ENCODE data around the gene ERFE. TPM values are rescaled to one million over a fixed set of nuclear protein-coding genes. Genes with fewer than 3 reads are reported as not detected.
"Not testable (repeated sequence)": the region's sequence is repeated elsewhere in the genome, so short reads cannot be mapped to it uniquely, and the experiment has no call there.

The ERFE gene
- total and polyA plus RNA-seq, 2 of the 13 experiments (the other 11 are each of a cell fraction or from before 2014, with no cell fraction given) = 0.09 TPM; not detected in 1

DNA sequence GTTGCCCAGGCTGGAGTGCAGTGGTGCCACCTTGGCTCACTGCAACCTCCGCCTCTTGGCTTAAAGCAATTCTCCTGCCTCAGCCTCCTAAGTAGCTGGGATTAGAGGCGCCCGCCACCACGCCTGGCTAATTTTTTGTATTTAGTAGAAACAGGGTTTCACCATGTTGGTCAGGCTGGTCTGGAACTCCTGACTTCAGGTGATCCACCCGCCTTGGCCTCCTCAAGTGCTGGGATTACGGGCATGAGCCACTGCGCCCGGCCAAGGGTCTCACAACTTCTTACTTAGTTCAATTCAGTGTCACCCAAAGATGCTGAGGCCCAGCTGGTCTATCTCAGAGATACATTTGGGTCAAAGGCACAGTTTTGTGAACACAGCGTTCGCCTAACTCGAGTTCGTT lies 43.1 kb upstream of the ERFE start:
- intact Hi-C loops (cut with micrococcal nuclease; ENCODE audit: unreplicated experiment) = not testable (repeated sequence)

DNA sequence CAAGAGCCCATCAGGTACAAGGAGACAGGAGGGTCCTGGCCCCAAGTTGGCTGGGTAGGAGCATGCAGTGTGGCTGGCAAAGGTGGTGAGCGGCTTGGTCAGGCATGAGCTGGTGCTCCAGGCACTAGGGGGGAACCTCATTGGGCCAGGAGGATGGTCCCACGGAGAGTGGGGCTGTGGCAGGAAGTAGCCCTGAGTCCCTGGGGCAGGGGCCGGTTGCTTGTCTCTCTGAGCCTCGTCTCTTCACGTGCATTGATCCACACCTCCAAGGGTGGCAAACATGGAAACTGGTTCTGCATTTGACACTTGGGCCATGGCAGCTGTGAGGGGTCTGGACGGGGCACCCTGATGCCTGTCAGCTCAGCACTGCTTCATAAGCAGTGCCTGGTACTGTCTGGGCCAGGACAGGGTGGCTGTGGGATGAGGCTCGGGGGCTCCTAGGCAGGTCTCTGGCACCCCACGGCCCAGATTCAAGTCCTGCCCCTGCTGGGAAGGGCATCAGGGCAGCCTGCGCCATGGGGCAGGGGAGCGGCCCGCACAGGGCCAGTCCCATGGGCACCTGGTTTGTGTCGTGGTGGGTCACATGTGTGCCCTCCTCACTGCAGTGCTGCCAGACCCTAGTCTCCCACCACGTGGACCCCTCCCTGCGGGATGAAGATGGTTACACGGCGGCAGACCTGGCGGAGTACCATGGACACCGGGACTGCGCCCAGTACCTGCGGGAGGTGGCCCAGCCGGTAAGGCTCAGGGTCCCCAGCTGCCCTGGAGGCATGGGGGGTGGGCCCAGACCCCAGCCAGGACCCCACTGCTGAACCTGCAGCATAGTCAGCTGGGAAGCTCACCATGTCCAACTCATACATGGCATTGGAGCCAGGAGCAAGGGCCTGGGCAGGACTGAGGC lies 42.2 kb upstream of the ERFE start:
- FAIRE-seq (no peak), DNase-seq (ENCODE audit: low spot score) (no peak), ATAC-seq (no peak)
- no TSS peak for BruUV-seq (replicated peaks)
- no peaks in the 10 kb centered on the region for H3K36me3 ChIP-seq (replicated peaks in 1 of 2; ENCODE audit: control insufficient read depth in 1 of 2, insufficient read depth in 2 of 2, low read length in 2 of 2)
- H3K4me2 ChIP-seq (ENCODE audit: low read depth, low read length) = no peak overlapping the region
- H2AFZ ChIP-seq (ENCODE audit: low read length) = no peak overlapping the region
- POLR2A ChIA-PET = interaction anchor here (0.9 kb wide), 1 partner anchor 10 kb away, joined by 3 read pairs; no protein-coding TSS in a partner anchor
- 0 out of 2 replicates have a peak, but pooled peaks cover 11% of the 10 kb centered on the region for H3K4me1 ChIP-seq (ENCODE audit: insufficient read depth, low read length)
- CTCF ChIA-PET (ENCODE audit: low intra/inter-chr PET ratio, low total read pairs) = no interaction called here
- peaks cover 0 to 40% of the 10 kb centered on the region in 2 experiments; a peak in 3 of 5 replicates for H3K27me3 ChIP-seq (ENCODE audit: control insufficient read depth in 1 of 2, insufficient read depth in 2 of 2, low read length in 2 of 2)
- no peaks in the 10 kb centered on the region for H3K9me3 ChIP-seq (ENCODE audit: low read length)
- H3K27ac ChIP-seq (ENCODE audit: extremely low read length, insufficient read depth, low read length) = no peak overlapping the region
- no peaks in the 10 kb centered on the region for H3K79me2 ChIP-seq (ENCODE audit: insufficient read depth, low read length)
- H3K9ac ChIP-seq (ENCODE audit: insufficient read depth, low read depth, low read length) = no peak overlapping the region
- 0 out of 2 replicates have a peak, but pooled peaks have one; percentile 1 for TF ChIP-seq UBTF (CRISPR knock-in tag; IDR thresholded peaks at IDR 0.05)
- 0 out of 2 replicates have a peak, but pooled peaks have one; percentile 31 for TF ChIP-seq ZNF451 (CRISPR knock-in tag; IDR thresholded peaks at IDR 0.05)
- no peak for TF ChIP-seq NFE2L1 (CRISPR knock-in tag; IDR thresholded peaks at IDR 0.05; ENCODE audit: borderline replicate concordance)
- no peaks in the 10 kb centered on the region for H4K20me1 ChIP-seq (ENCODE audit: insufficient read depth, low read length)
- intact Hi-C loops (cut with micrococcal nuclease; ENCODE audit: unreplicated experiment) = no loop called here
- in situ Hi-C loops (cut with HindIII; ENCODE audit: extremely low pct_ligation_motif_present, low pct_unique_long_range_greater_than_20kb) = no loop called here
- 38% methylated on average over 10 of the region's 21 CpGs for WGBS (ENCODE audit: low lambda C conversion rate)
- no peak overlapping the region for H3K4me3 ChIP-seq (replicated peaks in 1 of 3; ENCODE audit: insufficient read depth in 1 of 3, low read depth in 2 of 3, low read length in 3 of 3)

More for the DNA sequence above, 43.1 kb upstream of the ERFE start:
- H4K20me1 ChIP-seq (ENCODE audit: insufficient read depth, low read length); H3K9me3 ChIP-seq (ENCODE audit: low read length); H3K79me2 ChIP-seq (ENCODE audit: insufficient read depth, low read length); H3K36me3 ChIP-seq (replicated peaks in 1 of 2; ENCODE audit: control insufficient read depth in 1 of 2, insufficient read depth in 2 of 2, low read length in 2 of 2); H3K4me2 ChIP-seq (ENCODE audit: low read depth, low read length); H3K4me3 ChIP-seq (replicated peaks in 1 of 3; ENCODE audit: insufficient read depth in 1 of 3, low read depth in 2 of 3, low read length in 3 of 3); H3K9ac ChIP-seq (ENCODE audit: insufficient read depth, low read depth, low read length); H3K4me1 ChIP-seq (ENCODE audit: insufficient read depth, low read length); FAIRE-seq; BruUV-seq (replicated peaks); DNase-seq (ENCODE audit: low spot score); H3K27ac ChIP-seq (ENCODE audit: extremely low read length, insufficient read depth, low read length); in situ Hi-C loops (cut with HindIII; ENCODE audit: extremely low pct_ligation_motif_present, low pct_unique_long_range_greater_than_20kb); CTCF ChIA-PET (ENCODE audit: low intra/inter-chr PET ratio, low total read pairs); ATAC-seq; H2AFZ ChIP-seq (ENCODE audit: low read length): not testable (repeated sequence)
- peaks cover 0 to 33% of the 10 kb centered on the region in 2 experiments; a peak in 3 of 5 replicates for H3K27me3 ChIP-seq (ENCODE audit: control insufficient read depth in 1 of 2, insufficient read depth in 2 of 2, low read length in 2 of 2)
- POLR2A ChIA-PET = interaction anchor here (0.9 kb wide), 1 partner anchor 11 kb away, joined by 3 read pairs; no protein-coding TSS in a partner anchor
- WGBS (ENCODE audit: low lambda C conversion rate) = 53% methylated on average over 12 of the region's 12 CpGs

Measured in HepG2 (cell line).